ENCODE data around the gene OXSR1. TPM values are rescaled to one million over a fixed set of nuclear protein-coding genes. Genes with fewer than 3 reads are reported as not detected.
"Not testable (repeated sequence)": the region's sequence is repeated elsewhere in the genome, so short reads cannot be mapped to it uniquely, and the experiment has no call there.

Gene OXSR1
- total RNA-seq, 1 experiment from 2014 or later: 23.6 TPM

DNA sequence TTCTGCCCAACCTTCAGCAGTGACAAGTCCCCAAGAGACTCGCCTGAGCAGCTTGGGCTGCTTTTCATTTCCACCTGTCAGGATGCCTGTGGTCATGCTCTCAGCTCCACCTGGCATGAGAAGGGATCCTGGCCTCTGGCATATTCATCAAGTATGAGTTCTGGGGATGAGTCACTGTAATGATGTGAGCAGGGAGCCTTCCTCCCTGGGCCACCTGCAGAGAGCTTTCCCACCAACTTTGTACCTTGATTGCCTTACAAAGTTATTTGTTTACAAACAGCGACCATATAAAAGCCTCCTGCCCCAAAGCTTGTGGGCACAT is 23.4 kb upstream of the OXSR1 start:
- DNase-seq (ENCODE audit: low read depth): no peak

DNA sequence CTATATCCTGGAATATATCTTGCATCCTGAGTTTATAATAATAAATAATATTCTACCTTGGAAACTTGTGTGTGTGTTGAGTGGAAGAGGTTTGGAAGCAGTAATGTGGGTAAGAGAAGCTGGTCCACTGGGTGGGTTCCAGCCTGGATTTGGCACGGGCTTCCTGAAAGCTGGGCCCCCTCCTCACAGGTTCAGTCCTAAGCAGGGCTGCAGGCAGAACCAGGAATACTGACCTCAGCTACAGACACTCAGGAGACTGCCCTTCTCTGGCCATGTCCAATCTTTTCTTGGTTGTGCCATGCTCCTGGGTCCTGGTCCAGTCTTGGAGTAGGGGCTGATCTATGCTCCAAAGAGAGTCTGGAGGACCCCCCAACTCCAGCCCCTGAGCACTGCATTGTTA is 22.4 kb upstream of the OXSR1 start:
- DNase-seq (ENCODE audit: low read depth): no peak

- DNase-seq (ENCODE audit: low read depth): no peak
Observed at GRCh38 chr3:38143511-38143910, 21.8 kb upstream of the OXSR1 start.

- no peak for DNase-seq (ENCODE audit: low read depth)
Observed at GRCh38 chr3:38146504-38146903, 18.8 kb upstream of the OXSR1 start.

DNA sequence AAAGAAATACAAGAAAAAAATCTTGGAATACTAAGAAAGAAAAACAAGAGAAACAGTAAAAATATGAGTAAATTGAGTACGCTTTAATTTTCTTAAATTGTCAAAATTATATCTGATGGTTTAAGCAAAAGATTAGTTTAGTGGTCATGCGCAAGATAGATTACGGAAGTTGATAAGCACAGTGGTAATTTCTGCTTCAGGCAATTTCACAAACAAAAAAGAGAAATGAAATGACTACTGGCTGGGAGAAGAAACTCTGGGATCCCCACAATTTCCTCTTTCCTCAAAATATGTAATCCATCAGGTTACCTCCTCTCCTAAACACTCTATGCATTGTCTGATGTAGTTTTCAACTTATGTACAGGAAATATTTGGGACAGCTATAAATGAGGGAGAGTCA is 17.9 kb upstream of the OXSR1 start:
- no peak for DNase-seq (ENCODE audit: low read depth)

DNA sequence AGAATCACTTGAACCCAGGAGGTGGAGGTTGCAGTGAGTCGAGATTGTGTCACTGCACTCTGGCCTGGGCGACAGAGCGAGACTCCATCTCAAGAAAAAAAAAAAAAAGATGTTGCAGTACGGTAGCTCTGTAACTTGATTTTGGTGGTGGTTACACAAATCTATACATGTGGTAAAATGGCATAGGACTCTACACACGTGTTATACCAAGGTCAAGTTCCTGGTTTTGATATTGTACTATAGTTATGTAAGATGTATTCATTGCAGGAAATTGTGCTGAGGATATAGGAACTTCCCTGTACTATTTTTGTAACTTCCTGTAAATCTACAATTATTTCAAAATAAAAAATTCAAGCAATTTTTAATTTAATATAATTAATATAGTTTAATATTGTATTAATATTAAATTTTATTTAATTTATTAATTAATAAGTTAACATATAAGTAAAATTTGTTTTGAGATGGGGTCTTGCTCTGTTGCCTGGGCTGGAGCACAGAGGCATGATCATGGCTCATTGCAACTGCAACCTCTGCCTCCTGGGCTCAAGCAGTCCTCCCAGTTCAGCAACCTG is 16.9 kb upstream of the OXSR1 start:
- no peak for DNase-seq (ENCODE audit: low read depth)

DNA sequence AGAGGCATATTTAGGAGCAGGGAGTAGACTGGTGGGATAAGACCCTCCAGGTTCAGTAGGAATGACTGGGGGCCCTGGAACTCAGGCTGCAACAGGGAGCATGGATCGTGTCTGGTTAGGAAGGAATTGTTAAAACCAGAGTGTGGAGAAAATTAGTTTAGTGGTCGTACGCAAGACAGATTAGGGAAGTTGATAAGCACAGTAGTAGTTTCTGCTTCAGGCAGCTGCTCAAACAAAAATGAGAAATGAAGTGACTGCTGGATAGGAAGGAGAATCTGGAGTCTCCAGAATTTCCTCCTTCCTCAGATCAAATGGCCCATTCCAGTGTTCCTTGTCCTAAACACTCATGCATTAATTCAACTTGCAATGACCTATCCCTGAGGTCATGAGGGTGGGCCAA is 15.6 kb upstream of the OXSR1 start:
- DNase-seq (ENCODE audit: low read depth): no peak

GRCh38 chr3:38150780-38151528 is 14.4 kb upstream of the OXSR1 start:
- DNase-seq (ENCODE audit: low read depth): no peak

- DNase-seq (ENCODE audit: low read depth): peak; percentile 10
Observed at GRCh38 chr3:38151667-38152265, 13.6 kb upstream of the OXSR1 start.

GRCh38 chr3:38152609-38153008 is 12.7 kb upstream of the OXSR1 start:
- DNase-seq (ENCODE audit: low read depth): no peak

GRCh38 chr3:38153221-38153620 is 12.1 kb upstream of the OXSR1 start:
- DNase-seq (ENCODE audit: low read depth): no peak

- no peak for DNase-seq (ENCODE audit: low read depth)
Observed at GRCh38 chr3:38154033-38154494, 11.3 kb upstream of the OXSR1 start.

DNA sequence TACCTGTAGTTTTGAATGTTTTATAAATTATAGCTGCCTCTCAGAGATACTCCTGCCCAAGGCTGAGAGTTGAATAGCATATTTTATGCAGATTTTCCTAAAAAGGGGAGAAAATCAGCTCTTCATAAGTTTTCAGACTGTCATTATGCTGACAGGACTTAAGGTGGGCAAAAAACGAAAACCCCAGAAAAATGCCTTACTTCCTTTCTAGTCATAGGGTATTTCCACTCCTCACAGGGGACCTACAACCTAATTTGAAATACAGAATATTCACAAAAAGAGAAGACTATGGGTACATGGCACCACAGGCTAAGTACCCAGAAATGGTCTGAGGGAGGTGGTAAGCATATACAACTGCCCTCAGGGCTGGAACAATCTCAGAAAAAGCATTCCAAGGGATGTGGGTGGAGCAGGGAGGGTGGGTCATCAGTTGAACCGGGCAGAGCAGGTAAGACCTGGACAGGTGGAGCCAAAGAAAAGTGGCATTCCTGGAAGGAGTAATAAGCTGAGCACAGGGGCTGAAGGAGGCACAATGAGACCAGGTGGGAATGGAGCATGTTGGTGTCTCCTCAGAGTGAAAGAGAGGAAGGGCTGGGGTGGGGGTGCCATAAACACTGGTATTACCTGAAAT is 10.6 kb upstream of the OXSR1 start:
- DNase-seq (ENCODE audit: low read depth): no peak

- no peak for DNase-seq (ENCODE audit: low read depth)
Observed at GRCh38 chr3:38155825-38156224, 9.5 kb upstream of the OXSR1 start.

- no peak for DNase-seq (ENCODE audit: low read depth)
Observed at GRCh38 chr3:38157117-38157516, 8.2 kb upstream of the OXSR1 start.

DNA sequence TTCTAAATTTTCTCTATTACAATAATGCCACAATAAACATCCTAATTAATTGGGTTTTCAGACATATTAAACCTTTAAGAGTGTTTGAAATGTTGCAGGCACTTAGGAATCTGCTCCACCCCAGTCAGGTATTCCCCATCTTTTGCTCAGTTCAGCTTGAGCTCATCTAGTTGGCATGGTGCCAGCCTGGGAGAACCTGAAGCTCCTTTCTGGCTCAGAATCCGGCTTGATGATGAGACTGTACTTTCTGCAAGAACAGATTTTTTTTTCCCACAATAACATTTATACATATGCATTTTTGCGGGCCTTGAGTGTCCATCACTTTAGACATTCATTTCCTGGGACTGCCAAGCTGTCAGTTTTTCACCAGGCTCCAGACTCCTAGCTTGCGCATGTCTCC is 7.7 kb upstream of the OXSR1 start:
- no peak for DNase-seq (ENCODE audit: low read depth)

- DNase-seq (ENCODE audit: low read depth): no peak
Observed at GRCh38 chr3:38158472-38158871, 6.9 kb upstream of the OXSR1 start.

DNA sequence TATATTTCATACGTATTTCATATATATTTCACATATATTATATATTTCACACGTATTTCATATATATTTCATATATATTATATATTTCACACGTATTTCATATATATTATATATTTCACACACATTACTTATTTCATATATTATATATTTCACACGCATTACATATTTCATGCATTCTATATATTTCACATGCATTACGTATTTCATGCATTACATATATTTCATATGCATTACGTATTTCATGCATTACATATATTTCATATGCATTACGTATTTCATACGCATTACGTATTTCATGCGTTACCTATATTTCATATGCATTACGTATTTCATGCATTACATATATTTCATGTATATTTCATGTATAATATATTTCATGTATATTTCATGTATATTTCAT is 4.6 kb upstream of the OXSR1 start:
- DNase-seq (ENCODE audit: low read depth): not testable (repeated sequence)

DNA sequence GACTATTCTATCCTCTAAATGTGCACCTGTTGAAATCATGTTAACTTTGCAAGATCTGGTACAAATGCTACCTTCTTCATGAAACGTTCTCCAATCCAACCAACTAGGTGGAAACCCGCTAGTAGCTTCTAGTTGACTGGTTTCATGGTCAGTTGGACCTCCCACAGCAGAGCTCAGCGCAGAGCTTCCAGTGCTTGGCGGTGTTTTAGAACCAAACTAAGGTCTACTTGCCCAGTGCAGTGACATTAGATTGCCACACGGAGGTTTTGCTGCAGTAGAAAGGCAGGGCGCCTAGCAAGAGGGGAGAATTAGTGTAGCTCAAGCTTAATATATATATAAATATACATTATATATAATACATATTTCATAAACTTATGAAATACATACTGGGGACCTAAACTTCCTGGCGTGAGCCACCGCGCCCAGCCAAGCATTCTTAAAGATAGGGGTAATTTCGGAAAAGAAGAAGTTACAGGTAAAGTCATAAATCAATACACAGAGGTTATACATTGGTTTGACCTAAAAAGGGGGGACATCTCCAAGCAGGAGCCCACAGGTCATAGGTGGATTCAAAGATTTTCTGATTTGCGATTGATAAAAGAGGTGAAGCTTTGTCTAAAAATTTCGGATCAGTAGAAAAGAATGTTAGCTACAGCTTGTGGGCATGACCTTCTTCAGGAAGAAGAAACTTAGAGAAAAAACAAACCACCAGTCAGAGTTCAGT is 2.1 kb upstream of the OXSR1 start:
- DNase-seq (ENCODE audit: low read depth): no peak

GRCh38 chr3:38163841-38164642 is 1.3 kb upstream of the OXSR1 start:
- DNase-seq (ENCODE audit: low read depth): no peak

GRCh38 chr3:38164643-38164951 is 740 bp upstream of the OXSR1 start:
- DNase-seq (ENCODE audit: low read depth): no peak

Measured in Daoy (cell line).